GM11168 (cell line): Measurements from ENCODE around the gene CDK14.

Experiments used
- in situ Hi-C: fragments of 300-500 bp; cut with MboI; formaldehyde crosslinking; loops from one replicate; pipeline ENCODE4 v1.12.0; 2022; ENCODE audit warnings: low sequenced_read_pairs; ENCODE audit not compliant: unreplicated experiment

Gene CDK14

GRCh38 chr7:90864088-90864487, 268.0 kb downstream of the CDK14 start:
- in situ Hi-C loops, result no loop called here

DNA sequence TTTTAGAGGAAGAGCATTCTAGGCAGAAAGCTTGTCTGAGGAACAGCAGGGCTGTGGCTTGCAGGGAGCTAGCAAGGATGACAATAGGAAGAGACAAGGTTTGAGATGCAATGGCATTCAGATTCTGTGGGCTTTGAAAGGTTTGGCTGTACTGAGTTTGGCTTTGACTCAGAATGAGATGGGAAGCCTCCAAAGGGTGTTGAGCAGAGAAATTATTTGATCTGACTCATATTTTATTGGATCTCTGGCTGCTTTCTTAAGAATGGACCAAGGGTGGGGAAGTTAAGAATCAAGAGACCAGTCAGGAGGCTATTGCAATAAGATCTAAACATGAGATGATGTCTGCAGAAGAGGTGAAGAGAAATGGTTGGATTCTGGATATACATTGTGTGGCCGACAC, 273.2 kb downstream of the CDK14 start:
- in situ Hi-C loops, result no loop called here

DNA sequence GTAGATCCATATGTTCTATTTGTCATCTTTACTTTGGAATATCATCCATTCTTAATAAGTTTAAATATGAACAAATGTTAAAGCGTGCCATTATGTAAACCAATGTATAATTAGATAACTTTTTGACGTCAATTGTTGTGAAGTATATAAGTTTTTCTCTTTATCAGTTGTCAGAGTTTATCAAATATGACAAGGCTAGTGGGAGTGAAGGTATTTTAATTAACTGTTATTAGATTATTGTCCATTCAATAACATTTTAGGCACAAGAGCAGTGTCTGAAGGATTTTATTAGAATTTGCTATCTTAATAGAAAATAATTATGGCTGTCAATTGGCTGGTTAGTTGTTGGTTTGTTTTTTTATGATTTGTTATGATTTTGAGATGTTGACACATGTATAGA, 280.6 kb downstream of the CDK14 start:
- in situ Hi-C loops, result no loop called here

- in situ Hi-C loops, result no loop called here
These were observed 281.1 kb downstream of the CDK14 start for GRCh38 chr7:90877201-90877600.

DNA sequence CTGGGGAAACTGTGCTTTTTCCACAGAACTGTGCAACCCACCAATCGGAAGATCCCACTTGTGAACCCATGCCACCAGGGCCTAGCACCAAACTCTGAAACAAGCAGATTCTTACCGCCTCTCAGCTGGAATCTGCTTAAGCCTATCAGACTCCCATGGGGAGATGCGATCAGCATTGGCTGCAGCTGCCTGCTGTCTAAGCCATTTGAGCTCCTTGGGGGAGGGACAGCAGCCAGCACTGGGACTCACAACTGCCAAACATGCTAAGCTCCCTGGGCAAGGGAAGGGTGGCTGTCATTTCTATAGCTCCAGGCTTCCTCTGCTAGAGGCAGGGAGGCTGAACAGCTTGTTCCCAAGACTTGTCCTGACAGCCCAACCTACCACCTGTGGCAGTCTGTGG, 283.8 kb downstream of the CDK14 start:
- in situ Hi-C loops, result no loop called here

- in situ Hi-C loops, result no loop called here
These were observed 290.3 kb downstream of the CDK14 start for GRCh38 chr7:90886416-90886815.

DNA sequence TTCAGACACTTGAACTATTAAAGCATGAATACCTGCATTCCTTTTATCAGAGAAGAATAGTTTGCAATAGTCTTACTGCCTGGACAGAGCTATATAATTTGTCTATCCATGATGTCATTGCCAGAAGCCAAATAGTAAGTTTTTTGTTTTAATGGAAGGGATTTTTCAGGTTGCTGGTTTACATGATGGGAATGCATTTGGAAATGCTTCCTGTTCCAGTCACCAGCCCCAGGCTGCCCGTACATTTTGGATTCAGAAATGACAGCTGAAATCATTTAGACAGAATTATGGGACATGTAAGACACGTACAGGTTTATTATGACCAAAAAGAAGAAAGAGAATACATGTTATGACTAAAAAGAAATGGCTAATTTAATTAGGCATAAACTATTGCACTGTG, 293.1 kb downstream of the CDK14 start:
- in situ Hi-C loops, result no loop called here

DNA sequence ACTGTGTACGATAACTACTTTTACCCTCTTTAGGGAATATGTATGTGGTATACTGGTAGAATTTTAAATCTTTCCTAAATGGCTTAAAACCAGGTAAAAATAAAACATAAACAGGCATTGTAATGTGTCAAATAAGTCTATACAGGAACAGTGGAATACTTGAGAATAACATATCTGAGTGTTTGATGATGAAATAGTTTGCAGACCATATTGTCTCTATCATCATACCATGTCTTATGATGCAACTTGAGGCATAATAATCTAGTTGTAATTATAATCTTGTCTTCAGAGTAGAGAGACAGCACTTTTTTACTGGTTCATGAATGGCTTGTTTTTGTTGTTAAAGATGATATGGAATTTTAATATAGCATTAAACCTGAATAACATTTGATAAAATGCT, 293.5 kb downstream of the CDK14 start:
- in situ Hi-C loops, result no loop called here

DNA sequence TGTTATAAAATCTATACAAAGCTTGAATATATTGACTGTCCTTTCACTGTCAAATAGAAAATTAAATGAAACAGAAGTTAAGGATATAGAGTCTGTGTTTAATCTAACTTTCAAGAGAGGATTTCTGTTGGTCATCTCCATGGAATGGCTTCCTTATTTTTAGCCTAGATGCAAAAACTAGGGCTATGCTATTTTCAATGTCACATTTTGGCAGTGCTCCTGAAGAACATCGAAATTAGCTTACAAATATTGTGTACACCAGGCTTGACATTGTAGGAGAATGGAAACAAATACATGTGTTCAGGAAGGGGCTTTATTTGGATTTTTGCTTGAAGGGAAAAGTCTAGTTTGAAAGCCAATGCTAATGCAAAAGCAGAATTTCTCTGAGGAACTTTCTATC, 295.4 kb downstream of the CDK14 start:
- in situ Hi-C loops, result no loop called here

GRCh38 chr7:90892213-90892612, 296.1 kb downstream of the CDK14 start:
- in situ Hi-C loops, result no loop called here

- in situ Hi-C loops, result no loop called here
These were observed 298.0 kb downstream of the CDK14 start for GRCh38 chr7:90894122-90894521.

- in situ Hi-C loops, result no loop called here
These were observed 300.3 kb downstream of the CDK14 start for GRCh38 chr7:90896458-90896857.

GRCh38 chr7:90897961-90898469, 301.9 kb downstream of the CDK14 start:
- in situ Hi-C loops, result no loop called here

- in situ Hi-C loops, result no loop called here
These were observed 304.7 kb downstream of the CDK14 start for GRCh38 chr7:90900628-90901356.

DNA sequence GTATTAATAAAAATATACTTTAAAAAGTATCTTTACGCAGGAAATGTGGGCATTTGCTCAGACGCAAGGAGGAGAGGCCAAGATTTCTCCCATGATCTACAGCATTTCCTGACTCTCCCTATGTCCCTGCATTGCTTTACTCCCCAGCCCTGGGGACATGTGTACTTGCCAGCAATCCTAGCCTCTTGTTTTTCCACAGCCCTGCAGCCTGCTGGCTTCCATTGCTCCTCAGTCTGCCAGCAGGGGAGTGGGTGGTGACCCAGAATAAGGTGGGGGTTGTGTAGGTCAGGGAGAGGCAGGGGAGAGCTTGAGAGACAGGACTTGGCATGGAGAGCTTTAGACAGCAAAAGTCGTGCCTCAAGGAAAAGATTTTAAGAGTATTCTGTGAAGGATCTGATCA, 307.7 kb downstream of the CDK14 start:
- in situ Hi-C loops, result no loop called here

GRCh38 chr7:90910136-90910535, 314.0 kb downstream of the CDK14 start:
- in situ Hi-C loops, result no loop called here

DNA sequence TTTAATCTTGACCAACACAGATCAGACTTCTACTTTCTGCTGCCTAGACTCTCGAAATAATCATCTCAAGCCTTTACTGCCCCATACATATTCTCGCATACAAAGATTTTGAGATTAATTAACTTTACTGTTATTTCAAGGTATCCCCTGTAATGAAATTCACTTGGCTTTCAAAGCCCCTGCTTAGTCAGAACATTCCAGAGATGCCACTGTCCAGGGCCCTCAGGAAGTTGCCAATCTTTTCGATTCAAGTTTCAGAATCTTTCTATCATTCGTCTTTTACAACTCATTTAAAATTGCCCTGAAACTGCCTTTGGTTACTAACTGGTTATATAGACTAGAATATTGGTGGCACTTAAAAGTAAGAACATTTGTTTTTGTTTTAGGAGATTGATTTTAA, 320.2 kb downstream of the CDK14 start:
- in situ Hi-C loops, result no loop called here

- in situ Hi-C loops, result no loop called here
These were observed 321.4 kb downstream of the CDK14 start for GRCh38 chr7:90917539-90917938.

GRCh38 chr7:90918303-90918702, 322.2 kb downstream of the CDK14 start:
- in situ Hi-C loops, result no loop called here

GRCh38 chr7:90919816-90920215, 323.7 kb downstream of the CDK14 start:
- in situ Hi-C loops, result no loop called here

GRCh38 chr7:90920336-90920735, 324.2 kb downstream of the CDK14 start:
- in situ Hi-C loops, result no loop called here

- in situ Hi-C loops, result no loop called here
These were observed 327.4 kb downstream of the CDK14 start for GRCh38 chr7:90923541-90923997.
